Measurements from ENCODE around the gene RESP18.

Gene RESP18

GRCh38 chr2:219296631-219297391 is 35.7 kb downstream of the RESP18 start:
- TF ChIP-seq CTCF (IDR thresholded peaks at IDR 0.05; ENCODE audit: extremely low read depth, missing control alignments) = no peak
- no peak for DNase-seq (ENCODE audit: low spot score)

GRCh38 chr2:219296142-219296541 is 36.4 kb downstream of the RESP18 start:
- DNase-seq (ENCODE audit: low spot score) = no peak
- TF ChIP-seq CTCF (IDR thresholded peaks at IDR 0.05; ENCODE audit: extremely low read depth, missing control alignments) = no peak

- DNase-seq (ENCODE audit: low spot score) = peak; percentile 99
- TF ChIP-seq CTCF (IDR thresholded peaks at IDR 0.05; ENCODE audit: extremely low read depth, missing control alignments) = peak; percentile 99
Measured at GRCh38 chr2:219294356-219295351, 37.9 kb downstream of the RESP18 start.

- no peak for DNase-seq (ENCODE audit: low spot score)
- no peak for TF ChIP-seq CTCF (IDR thresholded peaks at IDR 0.05; ENCODE audit: extremely low read depth, missing control alignments)
Measured at GRCh38 chr2:219293736-219294231, 38.8 kb downstream of the RESP18 start.

- no peak for TF ChIP-seq CTCF (IDR thresholded peaks at IDR 0.05; ENCODE audit: extremely low read depth, missing control alignments)
- no peak for DNase-seq (ENCODE audit: low spot score)
Measured at GRCh38 chr2:219292616-219293015, 39.9 kb downstream of the RESP18 start.

GRCh38 chr2:219291910-219292490 is 40.5 kb downstream of the RESP18 start:
- TF ChIP-seq CTCF (IDR thresholded peaks at IDR 0.05; ENCODE audit: extremely low read depth, missing control alignments) = no peak

More at GRCh38 chr2:219291910-219292490, 40.5 kb downstream of the RESP18 start:
- no peak for DNase-seq (ENCODE audit: low spot score)
